ENCODE data around the gene SLC7A6OS.

DNA sequence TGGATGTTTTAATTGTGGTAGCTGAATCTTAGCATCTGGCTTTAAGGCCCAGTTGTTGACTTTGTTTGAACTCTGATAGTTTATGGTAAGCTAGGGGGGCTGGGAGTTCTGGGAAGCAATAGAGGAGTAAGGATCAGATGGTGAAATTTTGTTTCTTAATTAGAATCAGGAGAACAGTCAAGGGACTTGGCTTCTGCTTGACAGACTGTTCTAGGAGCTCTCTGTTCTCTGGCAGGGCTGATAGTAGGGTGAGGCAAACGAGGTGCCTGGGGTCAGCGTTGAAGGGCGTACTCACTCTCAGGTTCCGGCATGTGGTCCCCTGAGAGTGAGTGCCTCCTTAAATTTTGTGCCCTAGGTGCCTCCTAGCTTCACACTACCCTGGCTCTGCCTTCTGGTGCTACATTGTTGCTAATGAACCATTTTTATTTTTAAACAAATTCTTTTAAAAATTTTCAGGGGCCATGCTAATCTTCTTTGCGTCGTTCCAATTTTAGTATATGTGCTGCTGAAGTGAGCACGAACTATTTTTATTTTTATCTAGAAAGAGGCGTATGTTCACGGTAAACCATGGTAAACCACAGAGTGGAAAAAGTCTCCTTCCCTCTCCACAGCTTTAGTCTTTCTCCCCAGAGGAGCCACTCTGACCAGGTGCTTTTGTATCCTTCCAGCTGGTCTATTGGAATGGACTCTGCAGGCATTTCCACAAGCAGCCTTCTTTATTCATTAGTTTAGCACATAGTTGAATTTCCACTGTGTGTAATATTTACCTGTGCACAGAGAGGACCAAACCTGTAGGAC is 26.7 kb downstream of the SLC7A6OS start:
- TF ChIP-seq, protein P1, sequence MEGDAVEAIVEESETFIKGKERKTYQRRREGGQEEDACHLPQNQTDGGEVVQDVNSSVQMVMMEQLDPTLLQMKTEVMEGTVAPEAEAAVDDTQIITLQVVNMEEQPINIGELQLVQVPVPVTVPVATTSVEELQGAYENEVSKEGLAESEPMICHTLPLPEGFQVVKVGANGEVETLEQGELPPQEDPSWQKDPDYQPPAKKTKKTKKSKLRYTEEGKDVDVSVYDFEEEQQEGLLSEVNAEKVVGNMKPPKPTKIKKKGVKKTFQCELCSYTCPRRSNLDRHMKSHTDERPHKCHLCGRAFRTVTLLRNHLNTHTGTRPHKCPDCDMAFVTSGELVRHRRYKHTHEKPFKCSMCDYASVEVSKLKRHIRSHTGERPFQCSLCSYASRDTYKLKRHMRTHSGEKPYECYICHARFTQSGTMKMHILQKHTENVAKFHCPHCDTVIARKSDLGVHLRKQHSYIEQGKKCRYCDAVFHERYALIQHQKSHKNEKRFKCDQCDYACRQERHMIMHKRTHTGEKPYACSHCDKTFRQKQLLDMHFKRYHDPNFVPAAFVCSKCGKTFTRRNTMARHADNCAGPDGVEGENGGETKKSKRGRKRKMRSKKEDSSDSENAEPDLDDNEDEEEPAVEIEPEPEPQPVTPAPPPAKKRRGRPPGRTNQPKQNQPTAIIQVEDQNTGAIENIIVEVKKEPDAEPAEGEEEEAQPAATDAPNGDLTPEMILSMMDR (IDR thresholded peaks at IDR 0.05): no peak
- TF ChIP-seq POLR2A (IDR thresholded peaks at IDR 0.05): no peak
